AG08395 (cell line): ENCODE measurements around the gene PAEP.

Experiments
- DNase-seq: peaks from one replicate; pipeline ENCODE4 v3.0.0; 2012; ENCODE audit warnings: mixed read lengths, low spot score

The PAEP gene

DNA sequence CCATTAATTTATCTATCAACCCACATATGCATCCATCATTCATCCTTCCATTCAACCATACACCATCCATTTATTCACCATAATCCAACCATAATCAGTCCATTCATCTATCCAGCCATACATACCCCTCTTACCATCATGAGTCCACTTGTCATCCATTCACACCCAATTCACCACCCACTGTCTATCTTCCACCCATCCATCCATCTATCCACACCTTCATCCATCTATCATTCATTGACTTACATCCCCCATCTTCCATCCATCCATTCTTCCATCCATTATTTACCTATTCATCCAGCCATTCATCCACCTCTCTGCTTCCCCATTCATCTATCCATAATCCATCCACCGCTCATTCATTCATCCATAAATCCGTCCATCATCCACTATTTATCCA is 17.8 kb downstream of the PAEP start:
- DNase-seq = no peak

DNA sequence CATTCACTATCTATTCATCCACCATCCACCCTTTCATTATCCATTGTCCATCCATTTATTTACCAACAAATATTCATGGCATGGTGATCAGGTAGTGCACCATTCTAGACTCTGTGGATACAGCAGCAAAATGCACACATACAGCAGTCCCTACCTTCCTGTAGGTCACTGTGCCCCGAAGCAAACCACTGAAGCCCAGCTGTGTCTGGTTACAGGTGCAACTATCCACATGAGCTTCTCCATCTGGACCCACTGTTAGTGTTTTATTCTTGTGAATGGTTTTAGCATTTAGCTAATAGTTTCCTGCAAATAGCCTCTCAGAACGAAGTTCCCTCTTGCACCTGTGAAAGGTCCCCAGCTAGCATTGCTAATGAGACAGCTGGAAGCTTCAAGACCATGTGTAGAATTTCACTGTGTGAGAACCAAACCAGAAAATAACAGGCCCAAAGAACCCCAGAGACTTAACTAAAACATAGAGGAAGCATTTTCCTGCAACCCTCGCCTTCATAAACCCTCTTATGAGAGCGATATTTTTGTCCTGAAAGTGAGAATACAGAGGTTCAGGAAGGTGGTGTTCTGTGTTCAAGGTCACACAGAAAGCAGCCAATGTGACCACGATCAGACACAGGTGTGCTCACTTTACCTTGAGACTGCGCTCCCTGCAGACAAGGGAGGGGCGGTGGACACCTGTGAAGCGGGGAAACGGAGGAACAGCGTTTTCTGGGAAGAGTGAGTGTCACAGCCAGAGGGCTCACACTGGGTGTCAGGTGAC is 18.5 kb downstream of the PAEP start:
- no peak for DNase-seq

DNA sequence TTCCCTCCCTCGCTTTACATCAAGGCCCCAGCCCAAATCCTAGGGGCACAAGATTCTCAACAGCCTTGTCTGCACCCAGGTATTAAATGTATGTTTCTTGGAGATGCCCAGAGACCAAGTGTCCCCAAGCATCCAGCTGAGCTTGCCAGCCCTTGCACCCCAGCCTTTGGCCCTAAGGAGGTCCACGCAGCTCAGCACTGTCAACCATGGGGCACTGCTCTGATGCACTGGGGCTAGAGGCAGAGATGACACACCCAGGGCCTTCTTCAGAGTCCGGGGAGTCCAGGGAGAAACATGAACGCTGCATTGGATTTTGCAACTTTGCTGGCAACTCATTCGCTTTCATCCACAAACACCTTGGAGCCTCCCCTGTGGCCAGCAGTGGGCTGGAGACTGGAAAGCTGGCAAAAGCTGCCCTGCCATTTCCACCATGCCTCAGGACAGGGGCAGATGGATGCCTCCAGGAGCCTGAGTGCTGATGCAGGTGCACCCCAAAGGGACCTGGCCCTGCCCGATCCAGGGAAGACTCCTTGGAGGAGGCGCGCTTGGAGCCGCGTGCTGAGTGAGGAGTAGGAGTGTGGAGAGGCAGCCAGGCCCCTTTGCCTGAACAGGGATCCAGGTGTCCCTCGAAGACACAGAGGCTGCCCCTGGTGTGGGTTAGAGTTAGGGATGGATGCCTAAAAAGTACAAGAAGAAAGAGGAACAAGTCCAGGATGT is 19.3 kb downstream of the PAEP start:
- DNase-seq = no peak

DNA sequence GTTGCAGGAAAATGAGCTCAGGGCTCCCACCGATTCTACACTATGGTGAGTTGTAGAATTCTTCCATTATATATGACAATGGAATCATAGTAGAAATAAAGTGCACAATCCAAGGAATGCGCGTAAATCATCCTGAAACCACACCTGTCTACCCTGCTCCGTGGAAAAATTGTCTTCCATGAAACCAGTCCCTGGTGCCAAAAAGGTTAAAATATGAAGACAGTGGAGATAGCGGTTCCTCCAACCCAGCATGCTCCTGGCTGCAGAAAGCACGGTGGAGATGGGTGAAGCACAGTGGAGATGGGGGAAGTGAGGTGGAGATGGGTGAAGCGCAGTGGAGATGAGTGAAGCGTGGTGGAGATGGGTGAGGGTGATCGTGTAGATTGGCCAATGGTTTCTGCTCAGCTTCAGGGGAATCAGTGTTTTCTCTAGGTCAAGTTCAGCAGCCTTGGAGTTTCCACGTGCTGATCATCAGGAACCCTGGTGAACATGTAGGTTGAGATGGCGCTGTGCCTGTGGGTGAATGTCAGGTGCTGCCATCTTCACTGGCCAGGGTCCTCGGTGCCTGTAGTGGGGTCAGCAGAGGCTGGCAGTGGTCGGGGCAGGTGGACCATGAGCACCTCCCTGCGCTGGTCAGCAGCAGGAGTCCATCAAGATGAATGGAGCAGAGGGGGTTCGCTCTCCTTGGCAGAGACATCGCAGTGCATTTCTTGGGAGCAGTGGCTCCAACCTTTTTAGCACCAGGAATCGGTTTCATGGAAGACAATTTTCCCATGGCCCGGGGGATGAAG is 20.3 kb downstream of the PAEP start:
- DNase-seq = no peak

DNA sequence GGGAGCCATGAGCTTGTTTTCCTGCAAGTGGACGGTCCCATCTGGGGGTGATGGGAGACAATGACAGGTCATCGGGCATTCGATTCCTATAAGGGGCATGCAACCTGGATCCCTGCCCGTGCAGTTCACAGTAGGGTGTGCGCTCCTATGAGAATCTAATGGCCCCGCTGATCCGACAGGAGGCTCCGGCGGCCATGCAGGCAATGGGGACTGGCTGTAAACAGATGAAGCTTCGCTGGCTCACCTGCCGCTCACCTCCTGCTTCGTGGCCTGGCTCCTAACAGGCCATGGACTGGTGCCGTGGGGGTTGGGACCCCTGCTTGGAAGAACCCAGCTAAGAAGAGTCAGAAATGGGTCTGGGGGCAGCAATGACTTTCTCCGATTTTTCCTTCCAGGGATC is 21.0 kb downstream of the PAEP start:
- DNase-seq = no peak

DNA sequence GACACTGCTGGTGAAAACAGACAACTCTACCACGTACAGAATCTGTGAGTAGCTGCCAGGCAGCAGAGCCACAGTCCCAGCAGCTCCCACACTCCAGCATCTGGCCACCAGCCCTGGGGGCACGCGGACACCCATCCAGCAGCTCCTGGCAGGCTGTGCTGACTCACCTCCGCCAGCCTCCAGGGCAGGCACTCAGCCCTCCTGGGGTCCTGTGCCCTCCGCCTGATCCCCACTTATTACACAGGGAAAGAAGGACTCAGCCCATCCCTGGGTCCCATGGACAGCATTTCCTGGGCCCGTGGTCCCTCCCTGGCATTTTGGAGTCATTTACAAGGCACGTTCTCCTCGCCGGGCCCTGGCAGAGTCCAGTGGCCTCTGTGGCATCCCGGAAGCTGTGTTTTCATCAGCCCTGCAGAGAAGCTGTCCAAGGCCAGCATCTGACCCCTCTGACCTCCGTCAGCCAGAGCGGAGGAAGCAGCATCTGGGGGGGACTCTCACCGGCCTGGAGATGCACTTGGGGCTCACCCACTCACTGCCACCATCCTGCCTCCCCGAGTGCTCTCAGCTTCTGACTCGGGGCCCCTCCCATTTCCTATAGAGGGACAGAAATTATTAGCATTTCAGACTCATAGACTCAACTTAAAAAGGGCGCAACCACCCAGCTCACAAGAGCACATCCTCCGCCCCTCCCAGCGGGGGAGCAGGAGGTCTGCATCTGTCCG is 21.6 kb downstream of the PAEP start:
- DNase-seq = no peak

DNA sequence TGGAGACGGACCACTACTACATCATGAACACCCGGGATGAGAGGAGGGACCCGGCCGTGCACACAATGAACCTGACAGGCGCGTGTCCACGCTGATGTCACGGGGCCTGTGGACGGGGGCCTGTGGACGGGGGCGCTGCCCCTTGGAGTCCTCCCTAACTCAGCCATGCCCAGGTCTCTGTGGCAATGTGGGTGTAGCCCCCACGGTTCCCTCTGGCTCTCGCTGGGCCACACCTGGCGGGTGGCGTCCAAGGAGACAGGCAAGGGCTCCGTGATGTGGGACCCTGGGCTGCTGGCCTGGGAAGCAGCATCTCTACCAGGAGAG is 22.1 kb downstream of the PAEP start:
- DNase-seq = no peak

DNA sequence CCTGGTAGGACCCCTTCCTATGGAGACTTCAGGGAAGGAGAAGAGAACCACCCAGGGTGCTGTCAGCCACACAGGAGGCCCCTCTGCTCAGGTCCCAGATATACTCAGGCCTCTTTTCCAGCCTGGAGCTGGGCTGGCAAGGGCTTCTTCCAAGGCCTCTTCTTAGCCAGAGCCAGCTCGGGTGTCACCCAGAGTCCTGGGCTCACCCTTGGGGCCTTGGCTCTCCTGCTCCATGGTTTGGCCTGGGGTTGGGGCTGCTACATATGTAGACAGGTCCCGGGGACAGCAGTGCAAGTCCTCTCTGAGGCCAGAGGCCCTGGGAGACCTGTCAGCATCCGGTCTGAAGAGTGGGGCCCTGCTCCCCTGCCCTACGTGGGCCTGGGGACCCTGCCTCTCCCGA is 22.8 kb downstream of the PAEP start:
- no peak for DNase-seq

DNA sequence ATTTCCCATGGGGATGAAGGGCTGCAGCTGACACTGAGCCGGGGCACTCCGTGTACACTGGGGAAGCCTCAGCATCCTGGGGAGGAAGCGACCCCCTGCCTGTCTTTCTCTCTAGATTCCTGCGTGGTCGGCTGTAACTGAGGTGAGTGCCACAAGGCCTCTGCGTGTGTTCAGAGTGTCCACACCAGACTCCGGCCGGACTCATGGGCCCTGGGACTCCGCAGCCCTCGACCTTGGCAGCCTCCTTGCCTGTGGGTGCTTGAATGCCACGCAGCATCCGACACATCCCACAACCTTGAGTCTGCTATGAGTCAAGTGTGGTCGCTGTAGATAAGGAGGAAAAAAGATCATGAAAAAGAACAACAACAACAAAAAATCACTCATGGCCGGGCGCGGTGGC is 23.4 kb downstream of the PAEP start:
- no peak for DNase-seq

DNA sequence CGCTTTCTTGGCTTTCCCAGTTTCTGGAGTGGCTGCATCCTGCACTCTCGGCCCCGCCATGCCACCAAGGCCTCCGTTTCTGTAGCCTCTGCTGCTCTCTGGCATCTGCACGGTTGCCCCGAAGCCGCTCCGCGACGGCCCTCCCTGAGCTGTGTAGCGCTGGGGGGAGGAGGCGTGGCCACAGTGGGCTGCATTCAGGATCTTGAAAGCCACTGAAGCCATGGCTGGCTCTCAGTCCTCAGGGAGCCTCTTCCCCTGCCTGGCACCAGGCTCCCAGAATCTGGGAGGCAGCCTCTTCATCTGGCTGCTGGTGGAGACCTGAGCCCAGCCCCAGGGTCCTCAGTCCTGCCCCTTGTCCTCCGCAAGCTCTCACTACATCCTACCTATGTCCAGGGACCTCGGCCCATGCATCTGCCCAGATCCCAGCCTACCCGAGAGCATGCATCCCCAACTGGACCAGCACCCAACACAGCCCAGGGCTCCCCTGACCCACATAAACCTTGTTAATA is 25.1 kb downstream of the PAEP start:
- DNase-seq = no peak

DNA sequence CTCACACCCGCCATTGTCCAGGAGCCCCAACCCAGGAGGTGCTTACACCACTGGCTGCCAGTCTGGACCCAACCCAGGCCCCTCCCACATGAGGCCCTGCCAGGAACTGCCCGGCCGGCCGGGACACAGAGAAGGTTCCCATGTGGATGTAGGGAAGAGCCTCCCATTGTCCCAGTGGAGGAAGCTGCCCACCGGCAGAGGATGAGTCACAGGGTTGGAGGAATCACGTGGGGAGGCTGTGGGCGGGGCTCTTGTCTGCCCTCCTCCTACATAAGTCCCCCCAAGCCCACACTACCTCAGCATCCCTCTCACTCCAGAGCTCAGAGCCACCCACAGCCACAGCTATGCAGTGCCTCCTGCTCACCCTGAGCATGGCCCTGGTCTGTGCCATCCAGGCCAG is 26.1 kb downstream of the PAEP start:
- no peak for DNase-seq

DNA sequence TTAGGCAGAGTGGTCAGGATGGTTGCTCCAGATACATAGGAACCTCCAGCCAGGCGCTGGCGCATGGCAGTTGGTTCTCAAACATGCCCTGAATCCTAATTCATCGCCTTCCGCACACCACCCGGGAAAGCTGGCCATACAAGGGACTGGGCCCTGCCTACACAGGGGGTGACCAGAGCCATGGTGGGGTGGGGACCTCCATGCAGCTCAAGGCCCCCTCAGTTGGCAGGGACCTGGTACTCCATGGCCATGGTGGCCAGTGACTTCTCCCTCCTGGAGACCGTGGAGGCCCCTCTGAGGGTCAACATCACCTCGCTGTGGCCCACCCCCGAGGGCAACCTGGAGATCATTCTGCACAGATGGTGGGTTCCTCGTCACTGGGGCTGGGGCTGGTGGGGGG is 26.8 kb downstream of the PAEP start:
- DNase-seq = no peak

DNA sequence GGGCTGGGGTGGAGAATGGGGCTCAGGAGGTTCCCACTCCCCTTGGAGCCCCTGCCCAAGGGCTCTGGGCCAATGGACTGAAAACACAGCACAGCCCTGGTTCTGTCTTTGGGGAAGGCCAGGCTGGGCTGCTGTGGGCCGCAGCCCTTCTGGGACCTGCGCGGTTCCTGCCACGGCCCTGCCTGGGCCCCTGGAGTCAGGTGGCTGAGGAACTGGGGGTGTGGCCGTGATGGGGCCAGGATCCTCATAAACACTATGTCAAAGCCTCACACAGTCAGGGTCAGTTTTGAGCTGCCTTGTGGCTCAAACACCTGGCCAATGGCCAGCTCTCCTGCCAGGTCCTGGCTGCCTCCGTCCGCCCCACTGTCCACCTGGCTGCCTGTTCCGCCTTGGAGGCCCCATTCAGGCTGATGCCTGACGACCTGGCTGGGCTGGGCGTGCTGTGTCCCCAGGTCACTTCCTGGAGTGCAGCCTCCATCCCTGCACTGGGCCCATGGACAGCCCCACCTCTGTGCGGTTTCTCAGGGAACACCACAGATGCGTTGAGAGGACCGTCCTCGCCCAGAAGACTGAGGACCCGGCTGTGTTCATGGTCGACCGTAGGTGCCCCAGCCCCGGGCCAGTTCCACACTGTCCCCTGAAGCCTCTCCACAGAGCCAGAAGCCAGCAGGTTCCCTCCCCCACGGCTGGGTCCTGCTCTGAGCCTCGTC is 27.5 kb downstream of the PAEP start:
- no peak for DNase-seq

DNA sequence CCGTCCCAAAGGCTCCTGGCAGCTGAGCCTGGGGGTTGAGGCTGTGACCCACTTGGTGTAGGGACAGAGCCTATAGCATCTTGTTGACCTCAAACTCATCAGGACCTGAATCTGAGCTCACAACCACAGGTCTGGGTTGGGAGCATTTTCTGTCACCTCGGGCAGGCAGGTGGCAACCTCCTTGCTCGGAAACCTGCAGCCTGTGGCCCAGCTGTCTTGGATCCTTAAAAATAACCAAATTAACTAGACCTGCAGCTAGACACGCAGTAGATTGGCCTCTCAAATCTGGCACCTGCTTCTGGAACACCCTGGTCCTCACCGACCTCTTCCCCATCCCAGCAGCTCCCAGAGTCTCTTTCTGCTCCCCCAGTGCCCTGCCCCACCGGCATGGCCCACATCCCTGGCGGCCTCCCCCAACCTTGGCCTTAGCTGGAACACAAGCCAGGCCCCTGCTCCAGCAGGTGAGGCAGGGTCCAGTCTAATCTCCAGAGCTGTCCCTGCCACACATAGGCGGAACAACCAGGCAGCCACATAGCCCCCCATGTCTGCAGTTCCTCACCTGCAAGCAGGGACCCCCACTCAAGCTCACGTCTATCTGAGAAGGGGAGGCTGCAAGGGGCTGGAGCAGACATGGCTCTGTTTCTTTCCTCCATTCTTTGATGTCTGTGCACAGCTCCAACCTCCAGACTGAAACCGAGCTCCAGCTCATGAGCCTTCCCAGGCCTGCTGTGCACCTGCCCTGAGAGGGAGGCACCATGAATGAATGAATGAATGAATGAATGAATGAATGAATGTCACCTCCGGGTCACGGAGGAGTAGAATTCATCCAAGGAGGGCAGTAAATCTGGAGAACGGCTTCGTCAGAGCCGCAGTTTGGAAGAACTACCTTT is 28.3 kb downstream of the PAEP start:
- DNase-seq = no peak

DNA sequence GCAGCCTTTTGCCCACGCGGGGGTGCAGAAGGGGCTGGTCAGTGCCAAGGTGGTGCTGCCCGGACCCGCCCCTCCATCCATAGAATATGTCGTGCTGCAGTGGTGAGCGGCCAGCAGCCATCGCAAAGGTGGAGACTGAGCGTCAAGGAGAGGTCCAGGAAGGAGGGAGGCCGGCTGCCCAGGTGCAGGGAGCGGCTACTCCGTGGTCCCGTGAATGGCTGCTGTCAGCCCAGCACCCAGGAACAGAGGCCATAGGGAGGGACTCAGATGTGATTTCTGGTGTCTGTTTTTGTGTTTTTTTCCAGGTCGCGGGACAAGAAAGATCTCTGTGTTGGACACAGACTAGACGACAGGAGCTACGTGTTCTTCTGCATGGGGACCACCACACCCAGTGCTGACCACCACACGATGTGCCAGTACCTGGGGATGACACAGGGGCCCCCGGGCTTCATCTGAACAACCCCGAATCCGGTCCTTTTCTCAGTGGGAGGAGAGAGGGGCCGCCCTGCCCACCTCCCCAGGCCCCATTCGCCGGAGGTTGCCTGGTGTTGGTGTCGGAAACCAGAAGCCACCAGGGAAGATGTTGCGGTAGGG is 29.0 kb downstream of the PAEP start:
- no peak for DNase-seq

DNA sequence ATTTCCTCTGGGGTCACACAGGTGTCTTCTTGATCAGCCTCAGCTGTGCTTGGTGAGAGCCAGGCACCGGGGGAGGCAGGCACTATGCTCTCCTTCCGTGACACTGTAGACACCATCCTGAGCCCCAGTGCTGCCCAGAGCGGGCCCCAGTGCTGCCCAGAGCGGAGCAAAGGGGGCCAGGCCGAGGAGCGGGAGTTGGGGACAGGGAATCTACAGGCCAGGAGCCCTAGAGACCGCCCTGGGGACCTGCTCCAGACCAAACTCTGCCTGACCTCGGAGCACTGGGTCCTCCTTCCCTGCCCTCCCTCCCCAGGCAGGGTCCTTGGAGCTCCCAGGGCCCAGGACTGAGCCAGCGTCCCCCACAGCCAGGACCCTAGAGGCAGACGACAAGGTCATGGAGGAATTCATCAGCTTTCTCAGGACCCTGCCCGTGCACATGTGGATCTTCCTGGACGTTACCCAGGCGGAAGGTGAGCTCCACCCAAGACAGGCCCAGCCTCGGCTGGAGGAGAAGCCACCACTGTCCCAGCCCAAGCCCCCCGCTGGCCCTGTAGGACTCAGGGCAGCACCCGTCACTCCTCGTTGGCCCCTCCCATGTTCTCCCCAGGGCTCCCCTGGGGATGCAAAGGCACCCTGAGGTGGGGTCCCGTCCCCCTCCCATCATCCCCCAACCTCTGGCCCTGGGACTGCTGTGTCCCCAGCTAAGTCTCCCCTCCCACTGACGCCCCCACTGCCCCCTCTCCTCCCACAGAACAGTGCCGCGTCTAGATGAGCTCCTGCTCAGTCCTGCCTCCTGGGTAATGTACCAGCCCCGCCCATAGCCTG is 30.2 kb downstream of the PAEP start:
- DNase-seq = no peak

DNA sequence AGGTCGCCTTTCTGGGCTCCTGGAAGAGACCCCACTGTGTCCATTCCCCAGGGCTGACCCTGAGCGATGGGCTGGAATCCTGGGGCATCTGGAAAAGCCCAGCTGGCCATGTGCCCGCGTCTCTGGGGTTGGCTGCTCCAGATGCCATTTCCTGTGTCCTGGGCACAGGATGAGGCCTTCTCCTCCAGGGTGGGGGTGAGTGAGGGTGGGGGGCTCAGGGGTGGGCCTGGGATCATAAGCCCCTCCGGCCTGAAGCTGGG is 30.7 kb downstream of the PAEP start:
- no peak for DNase-seq

DNA sequence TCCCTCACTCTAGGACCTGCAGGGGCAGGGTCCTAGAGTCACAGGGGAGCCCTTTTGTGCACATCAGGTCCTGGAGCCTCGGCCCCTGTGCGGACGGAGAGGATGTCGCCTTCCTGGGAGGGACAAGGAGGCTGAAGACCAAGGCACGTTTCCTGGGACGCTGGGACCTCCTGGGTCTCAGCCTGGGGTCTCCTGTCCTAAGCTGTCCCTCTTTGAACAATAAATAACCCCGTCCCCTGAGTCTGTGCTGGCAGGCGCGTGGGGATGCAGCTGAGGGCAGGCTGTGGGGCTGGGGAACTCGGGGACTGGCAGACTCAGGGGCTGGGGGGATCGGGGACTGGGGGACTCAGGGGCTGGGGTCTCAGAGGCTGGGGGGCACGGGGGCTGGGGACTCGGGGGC is 31.1 kb downstream of the PAEP start:
- no peak for DNase-seq

DNA sequence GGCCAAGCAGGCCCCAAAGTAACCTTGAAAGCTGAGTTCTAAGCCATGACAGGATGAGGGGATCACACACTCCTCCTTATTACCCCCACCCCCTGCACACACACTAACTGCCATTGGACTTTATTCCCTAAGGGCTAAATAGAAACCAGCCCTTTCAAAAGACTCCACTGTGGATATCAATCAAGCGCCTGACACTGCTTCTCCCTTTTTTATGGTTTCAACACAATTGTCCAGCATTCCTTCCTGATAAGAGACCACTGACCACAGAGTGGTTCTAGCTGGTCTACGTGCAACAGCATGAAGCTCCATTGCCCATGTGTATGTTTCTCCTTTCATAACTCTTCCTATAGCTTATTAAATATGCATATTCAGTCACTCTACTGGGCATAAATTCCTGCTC is 34.7 kb downstream of the PAEP start:
- DNase-seq = no peak
